Body of pancreas (tissue), 4 donors: Measurements from ENCODE around the gene PHC2. TPM values are rescaled to one million over a fixed set of nuclear protein-coding genes. Genes with fewer than 3 reads are reported as not detected.

Experiments
- ATAC-seq: fragments of 150-250 bp; one replicate; pipeline ENCODE4 v1.9.1; 2016
- DNase-seq, 4 donors: peaks; one replicate each; pipeline ENCODE4 v3.0.0-alpha.2; 2019
- H3K27ac ChIP-seq, 4 donors: fragments of 200-600 bp; sonication (generic); 1 replicate in 3 of 4; 2 replicates in 1 of 4; pipeline versions ENCODE4 v1.5.1 to v1.6.1; 2016 to 2019; ENCODE audit warnings: mild to moderate bottlenecking in 1 of 4, mixed read lengths in 1 of 4, moderate library complexity in 1 of 4
- H3K27me3 ChIP-seq, 2 donors: fragments of 200-600 bp; sonication (generic); one replicate each; pipeline ENCODE4 v1.6.0; 2016; ENCODE audit warnings: mild to moderate bottlenecking in 1 of 2
- H3K36me3 ChIP-seq, 2 donors: fragments of 200-600 bp; sonication (generic); replicated peaks in 1 of 2; 2 replicates each; pipeline ENCODE4 v1.5.1; 2016; ENCODE audit warnings: low read depth in 2 of 2; ENCODE audit not compliant: insufficient read depth in 1 of 2
- H3K4me1 ChIP-seq: fragments of 200-600 bp; sonication (generic); one replicate; pipeline ENCODE4 v1.6.0; 2016
- H3K4me3 ChIP-seq, 2 donors: fragments of 200-600 bp; sonication (generic); 1 replicate in 1 of 2; 2 replicates in 1 of 2; pipeline ENCODE4 v1.5.1; 2016 to 2019
- H3K9me3 ChIP-seq, 3 donors: fragments of 200-600 bp; sonication (generic); 1 replicate in 2 of 3; 2 replicates in 1 of 3; pipeline ENCODE4 v1.5.1; 2016
- CTCF ChIP-seq, 7 experiments: fragments of 450-650 bp in 4 of 7; fragments of 200-600 bp in 3 of 7; sonication (generic) in 3 of 7; IDR thresholded peaks; one replicate each; pipeline ENCODE4 v1.5.1; 2016 to 2019; ENCODE audit warnings: antibody characterized with exemption in 7 of 7
- POLR2A ChIP-seq, 3 donors: fragments of 450-650 bp; IDR thresholded peaks; one replicate each; pipeline ENCODE4 v1.6.1; 2016; ENCODE audit warnings: antibody characterized with exemption in 3 of 3, mild to moderate bottlenecking in 2 of 3
- WGBS, 2 donors: methylation state at CpG; one replicate each; pipeline ENCODE4 v1.1.5; 2017; 5-methylcytosine and 5-hydroxymethylcytosine counted together
- intact Hi-C: fragments of 100-400 bp; cut with DNase I; formaldehyde crosslinking; loops from one replicate; pipeline ENCODE4 v1.15.1; 2023
- total RNA-seq, 2 donors: library from RNA; depleted of rRNA; stranded (reverse); fragments of >200 nt; gene quantifications; one replicate each; pipeline ENCODE4 v1.1.0, GENCODE V29; 2016

Gene PHC2
- total RNA-seq, 2 donors from 2014 or later: 41.8 to 44.5 TPM

- peak; percentile 88 to 89 (median 89) for DNase-seq
- no peak overlapping the region for H3K27ac ChIP-seq
These were observed 63.1 kb downstream of the PHC2 start for GRCh38 chr1:33367485-33368405.

GRCh38 chr1:33366762-33367484 lies 64.0 kb downstream of the PHC2 start:
- H3K4me3 ChIP-seq: no peak overlapping the region
- 75 to 79% methylated on average over 10 to 14 of the region's 14 CpGs for WGBS, 2 donors
- no peak overlapping the region for H3K27ac ChIP-seq
- no peak for ATAC-seq
- no peaks in the 10 kb centered on the region for H3K36me3 ChIP-seq
- TF ChIP-seq CTCF (IDR thresholded peaks at IDR 0.05) (no peak), POLR2A (IDR thresholded peaks at IDR 0.05) (no peak)
- H3K9me3 ChIP-seq: no peaks in the 10 kb centered on the region
- no peak for DNase-seq
- peaks cover 22% of the 10 kb centered on the region for H3K4me1 ChIP-seq
- intact Hi-C loops: loop anchor here (5.0 kb wide), 1 partner anchor 70 kb away; no protein-coding TSS in a partner anchor
- no peaks in the 10 kb centered on the region for H3K27me3 ChIP-seq

More at GRCh38 chr1:33367485-33368405, 63.1 kb downstream of the PHC2 start:
- WGBS, 2 donors: 38 to 39% methylated on average over 18 to 23 of the region's 23 CpGs
- no peak overlapping the region for H3K4me3 ChIP-seq
- no peaks in the 10 kb centered on the region for H3K27me3 ChIP-seq
- H3K36me3 ChIP-seq: peaks cover 0 to 2% of the 10 kb centered on the region in 2 donors
- peaks cover 22% of the 10 kb centered on the region for H3K4me1 ChIP-seq
- ATAC-seq: peak; percentile 73
- intact Hi-C loops: loop anchor here (5.0 kb wide), 1 partner anchor 70 kb away; no protein-coding TSS in a partner anchor
- TF ChIP-seq CTCF (IDR thresholded peaks at IDR 0.05) (peak; percentile 91 to 97 (median 95)), POLR2A (IDR thresholded peaks at IDR 0.05) (no peak)
- no peaks in the 10 kb centered on the region for H3K9me3 ChIP-seq

- intact Hi-C loops: loop anchor here (5.0 kb wide), 1 partner anchor 68 kb away; no protein-coding TSS in a partner anchor
- peaks cover 22% of the 10 kb centered on the region for H3K4me1 ChIP-seq
- no peak for ATAC-seq
These were observed 65.3 kb downstream of the PHC2 start for GRCh38 chr1:33365560-33365997.

GRCh38 chr1:33364565-33364918 lies 66.4 kb downstream of the PHC2 start:
- Histone ChIP-seq H3K9me3 (no peaks in the 10 kb centered on the region), H3K4me3 (no peak overlapping the region), H3K36me3 (no peaks in the 10 kb centered on the region), H3K4me1 (peaks cover 22% of the 10 kb centered on the region), H3K27me3 (no peaks in the 10 kb centered on the region), H3K27ac (peak overlapping the region; percentile 70 to 84 (median 80))
- intact Hi-C loops: no loop called here
- DNase-seq (no peak), ATAC-seq (peak; percentile 9)
- 15 to 33% methylated on average over 2 of the region's 2 CpGs for WGBS, 2 donors
- TF ChIP-seq POLR2A (IDR thresholded peaks at IDR 0.05) (peak in 1 of 3 donors; percentile 46), CTCF (IDR thresholded peaks at IDR 0.05) (no peak)

More at GRCh38 chr1:33365560-33365997, 65.3 kb downstream of the PHC2 start:
- Histone ChIP-seq H3K27ac (peak overlapping the region in 1 of 4 donors; percentile 84), H3K36me3 (no peaks in the 10 kb centered on the region), H3K27me3 (no peaks in the 10 kb centered on the region), H3K9me3 (no peaks in the 10 kb centered on the region), H3K4me3 (no peak overlapping the region)
- TF ChIP-seq CTCF (IDR thresholded peaks at IDR 0.05) (no peak), POLR2A (IDR thresholded peaks at IDR 0.05) (no peak)
- peak in 1 of 4 donors; percentile 27 for DNase-seq
- 78 to 93% methylated on average over 8 to 9 of the region's 9 CpGs for WGBS, 2 donors
